ENCODE results near the gene TMEM130.

Gene TMEM130
- 0 to 0.09 reads per million in 2 experiments for total RNA-seq

DNA sequence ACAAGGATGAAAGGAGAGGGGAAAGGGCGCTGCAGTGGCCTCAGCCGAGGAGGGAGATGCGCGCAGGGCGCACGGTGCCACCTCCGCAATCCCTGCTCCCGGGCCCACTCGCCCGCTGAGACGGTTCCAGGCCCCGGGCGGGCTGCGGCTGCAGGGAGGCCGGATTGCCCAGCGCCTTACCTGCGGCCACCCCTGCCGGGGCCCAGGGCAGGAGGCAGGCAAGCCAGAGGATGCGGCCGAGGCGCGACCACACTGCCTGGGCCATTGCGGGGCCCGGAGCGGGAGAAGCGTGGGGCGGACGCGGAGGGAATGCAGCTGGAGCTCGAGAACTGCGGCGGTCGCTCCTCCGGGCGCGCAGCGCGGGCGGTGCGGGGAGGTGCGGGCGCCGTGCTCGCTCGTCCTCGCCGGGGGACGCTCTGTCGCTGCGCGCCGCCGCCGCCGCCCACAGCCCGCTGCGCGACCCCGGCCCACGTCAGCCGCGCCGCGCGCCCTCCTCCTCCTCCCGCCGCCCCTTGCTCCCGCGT is at the start of gene TMEM130:
Gene TMEM130, minus strand, starts transcription at position 418 of the 524 bp plus-strand sequence. Its CDS starts 153 bp downstream, at position 265.
- no peak for DNase-seq (ENCODE audit: low read depth)

DNA sequence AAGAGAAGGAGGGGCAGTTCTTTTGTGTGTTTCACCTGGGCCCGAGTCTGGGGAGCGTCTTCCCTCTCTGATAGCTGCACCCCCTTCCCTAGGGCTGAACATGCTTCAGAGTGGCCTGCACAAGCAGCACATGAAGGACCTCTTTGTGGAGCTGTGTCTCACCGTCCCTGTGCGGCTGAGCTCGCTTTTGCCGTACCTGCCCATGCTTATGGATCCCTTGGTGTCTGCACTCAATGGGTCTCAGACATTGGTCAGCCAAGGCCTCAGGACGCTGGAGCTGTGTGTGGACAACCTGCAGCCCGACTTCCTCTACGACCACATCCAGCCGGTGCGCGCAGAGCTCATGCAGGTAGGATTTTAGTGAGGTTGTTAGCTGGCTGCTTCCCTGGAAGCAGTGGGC is 47.5 kb upstream of the TMEM130 start:
- no peak for DNase-seq (ENCODE audit: low read depth)

GRCh38 chr7:98913612-98914011 is 43.8 kb upstream of the TMEM130 start:
- DNase-seq (ENCODE audit: low read depth) = no peak

DNA sequence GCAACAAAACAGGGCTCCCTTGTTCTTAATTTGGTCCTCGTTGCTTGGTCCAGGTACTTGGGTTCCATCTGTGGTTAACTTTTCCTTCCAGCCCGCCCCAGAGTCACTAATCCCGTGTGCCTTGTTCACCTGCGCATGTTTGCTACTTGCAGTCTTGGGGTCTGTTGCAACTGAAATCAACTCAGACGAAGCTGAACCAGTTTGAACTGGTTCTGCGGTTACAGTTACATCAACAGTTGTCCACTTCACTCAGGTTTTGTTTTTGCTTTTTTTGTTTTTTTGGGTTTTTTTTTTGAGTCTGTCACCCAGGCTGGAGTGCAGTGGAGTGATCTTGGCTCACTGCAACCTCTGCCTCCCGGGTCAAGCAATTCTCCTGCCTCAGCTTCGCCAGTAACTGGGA is 43.2 kb upstream of the TMEM130 start:
- DNase-seq (ENCODE audit: low read depth) = no peak

DNA sequence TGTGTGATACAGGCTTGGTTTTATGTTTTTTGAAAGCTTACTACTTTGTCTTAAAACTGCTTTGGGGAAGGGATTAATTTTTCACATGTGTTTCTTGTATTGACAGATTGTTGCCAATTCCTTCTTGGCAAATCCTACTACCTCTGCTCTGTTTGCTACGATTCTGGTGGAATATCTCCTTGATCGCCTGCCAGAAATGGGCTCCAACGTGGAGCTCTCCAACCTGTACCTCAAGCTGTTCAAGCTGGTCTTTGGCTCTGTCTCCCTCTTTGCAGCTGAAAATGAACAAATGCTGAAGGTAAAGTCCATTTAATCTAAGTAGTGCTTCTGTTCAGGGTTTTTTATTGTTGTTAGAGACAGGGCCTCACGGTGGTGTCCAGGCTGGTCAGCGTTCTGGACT is 42.1 kb upstream of the TMEM130 start:
- DNase-seq (ENCODE audit: low read depth) = no peak

DNA sequence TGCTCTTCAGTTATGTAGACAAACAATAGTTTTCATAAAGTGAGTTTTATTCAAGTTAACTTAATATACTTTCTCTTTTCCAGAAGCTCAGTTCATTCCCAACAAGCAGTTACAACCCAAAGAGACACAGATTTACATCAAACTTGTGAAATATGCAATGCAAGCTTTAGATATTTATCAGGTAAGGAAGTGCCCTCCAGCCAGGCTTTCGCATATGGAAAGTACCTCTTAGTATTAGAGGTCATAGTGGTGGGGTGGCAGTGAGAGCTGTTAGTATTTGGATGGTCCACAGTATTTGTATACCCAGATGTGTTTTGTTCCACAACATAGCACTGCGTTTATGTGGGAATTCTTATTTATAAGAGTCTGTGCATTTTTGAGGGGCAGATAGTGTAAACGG is 40.6 kb upstream of the TMEM130 start:
- no peak for DNase-seq (ENCODE audit: low read depth)

DNA sequence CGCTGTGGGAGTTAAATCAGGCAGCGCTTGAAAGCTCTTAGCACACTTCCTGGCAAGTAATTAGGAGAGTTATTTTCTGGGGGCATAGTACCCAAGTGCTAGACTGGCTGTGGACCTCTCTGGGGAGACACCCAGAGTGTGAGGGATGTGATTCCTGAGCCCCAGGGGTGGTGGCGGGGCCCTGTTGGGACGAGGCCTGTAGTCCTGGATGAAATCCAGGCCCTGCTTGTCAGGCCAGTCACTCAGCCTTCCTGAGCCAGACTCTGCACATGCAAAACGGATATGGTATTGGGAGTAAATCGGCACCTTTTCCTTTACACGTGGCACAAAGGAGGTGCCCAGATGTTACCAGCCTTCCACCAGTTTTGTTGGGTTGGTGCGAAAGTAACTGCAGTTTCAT is 39.7 kb upstream of the TMEM130 start:
- DNase-seq (ENCODE audit: low read depth) = no peak

GRCh38 chr7:98908585-98908984 is 38.8 kb upstream of the TMEM130 start:
- DNase-seq (ENCODE audit: low read depth) = no peak

DNA sequence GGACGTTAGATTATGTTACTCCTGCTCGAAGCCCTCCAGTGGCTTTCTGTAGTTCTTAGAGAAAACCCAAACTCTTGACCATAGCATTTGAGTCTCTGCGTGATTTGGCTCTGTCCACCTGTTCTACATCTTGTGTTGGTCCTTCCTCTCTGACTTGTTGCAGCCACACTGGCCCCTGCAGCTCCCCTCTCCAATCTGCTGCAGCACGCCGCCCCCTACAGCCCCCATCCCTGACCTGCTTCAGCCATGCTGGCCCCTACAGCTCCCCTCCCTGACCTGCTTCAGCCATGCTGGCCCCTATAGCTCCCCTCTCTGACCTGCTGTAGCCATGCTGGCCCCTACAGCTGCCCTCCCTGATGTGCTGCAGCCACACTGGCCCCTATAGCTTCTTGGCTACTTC is 37.8 kb upstream of the TMEM130 start:
- no peak for DNase-seq (ENCODE audit: low read depth)

DNA sequence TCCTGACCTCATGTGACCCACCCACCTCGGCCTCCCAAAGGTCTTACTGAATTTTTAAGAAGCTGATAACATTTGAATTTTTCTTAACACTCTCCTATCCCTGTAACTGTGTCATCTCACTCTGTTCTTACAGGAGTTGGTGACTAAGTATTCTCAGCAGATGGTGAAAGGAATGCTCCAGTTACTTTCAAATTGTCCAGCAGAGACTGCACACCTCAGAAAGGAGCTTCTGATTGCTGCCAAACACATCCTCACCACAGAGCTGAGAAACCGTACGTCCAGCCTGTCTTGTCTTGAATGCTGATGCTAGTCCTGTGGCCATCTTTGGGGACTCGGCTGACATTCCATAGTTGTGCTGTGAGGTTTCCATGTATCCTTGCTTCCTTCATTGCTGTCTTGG is 33.4 kb upstream of the TMEM130 start:
- no peak for DNase-seq (ENCODE audit: low read depth)

DNA sequence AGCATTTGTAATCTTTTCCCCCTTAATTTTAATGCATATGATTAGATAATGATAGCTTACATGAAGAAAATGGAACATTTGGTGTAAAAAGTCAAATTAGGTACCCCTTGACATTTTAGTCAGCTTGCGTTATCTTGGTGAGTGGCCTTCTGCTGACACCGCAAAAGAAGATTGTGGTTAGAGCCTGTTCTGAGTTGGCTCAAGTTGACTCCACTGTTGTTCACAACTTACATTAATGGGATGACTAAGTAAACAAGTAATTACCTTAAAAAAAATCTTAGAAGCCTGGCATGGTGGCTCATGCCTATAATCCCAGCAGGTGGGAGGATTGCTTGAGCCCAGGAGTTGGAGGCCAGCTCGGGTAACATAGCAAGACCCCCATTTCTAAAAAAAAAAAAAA is 32.7 kb upstream of the TMEM130 start:
- no peak for DNase-seq (ENCODE audit: low read depth)

DNA sequence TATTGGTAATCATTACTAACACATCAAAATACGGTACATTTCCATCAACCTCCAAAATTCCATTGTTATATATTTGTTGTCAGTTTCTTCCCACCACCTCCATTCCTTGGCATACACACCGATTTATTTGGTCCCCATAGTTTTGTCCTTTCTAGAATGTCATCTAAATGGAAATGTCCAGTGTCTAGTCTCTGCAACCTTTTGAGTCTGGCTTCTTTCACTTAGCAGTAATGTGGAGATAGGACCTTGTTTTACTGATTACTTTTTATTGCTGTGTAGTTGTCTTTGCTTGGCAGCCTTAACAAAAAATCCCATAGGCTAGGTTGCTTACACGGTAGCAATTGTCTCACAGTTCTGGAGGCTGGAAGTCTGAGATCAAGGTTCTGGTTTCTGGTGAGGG is 31.0 kb upstream of the TMEM130 start:
- DNase-seq (ENCODE audit: low read depth) = no peak

DNA sequence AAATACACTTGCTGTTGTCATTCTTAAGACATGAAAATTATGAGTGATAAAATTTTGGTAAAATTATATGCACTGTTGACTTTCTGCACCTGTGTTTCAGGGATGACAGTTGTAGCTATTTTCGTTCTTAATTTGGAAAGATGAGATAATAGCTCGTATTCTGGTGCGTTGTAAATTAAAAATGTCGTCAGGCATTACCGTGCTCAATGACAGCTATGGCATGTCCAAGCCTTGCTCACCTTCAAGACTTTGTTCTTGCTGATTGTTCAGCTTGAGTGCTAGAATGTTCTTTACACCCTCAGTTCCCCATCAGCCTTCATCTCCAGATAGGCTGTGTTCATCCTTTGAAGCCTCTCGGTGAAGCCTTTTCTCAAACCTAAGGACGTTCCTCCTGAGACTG is 30.0 kb upstream of the TMEM130 start:
- no peak for DNase-seq (ENCODE audit: low read depth)

- no peak for DNase-seq (ENCODE audit: low read depth)
These were observed 22.8 kb upstream of the TMEM130 start for GRCh38 chr7:98892609-98893008.

DNA sequence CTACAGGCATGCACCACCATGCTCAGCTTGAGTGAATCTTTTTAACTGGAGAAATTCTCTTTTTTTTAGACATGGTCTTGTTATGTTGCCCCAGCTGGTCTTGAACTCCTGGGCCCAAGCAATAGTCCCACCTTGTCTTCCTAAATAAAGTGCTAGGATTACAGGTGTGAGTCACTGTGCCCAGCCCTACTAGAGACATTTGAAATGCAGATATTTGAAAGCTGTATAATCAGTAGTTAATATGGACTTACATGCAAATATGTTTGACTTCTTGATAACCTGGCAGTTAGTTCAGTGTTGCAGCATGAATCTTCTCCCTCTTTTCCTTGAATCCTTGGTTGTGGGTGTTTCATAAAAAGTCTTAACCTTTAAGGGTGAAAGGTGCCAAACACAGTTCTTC is 17.2 kb upstream of the TMEM130 start:
- DNase-seq (ENCODE audit: low read depth) = no peak

DNA sequence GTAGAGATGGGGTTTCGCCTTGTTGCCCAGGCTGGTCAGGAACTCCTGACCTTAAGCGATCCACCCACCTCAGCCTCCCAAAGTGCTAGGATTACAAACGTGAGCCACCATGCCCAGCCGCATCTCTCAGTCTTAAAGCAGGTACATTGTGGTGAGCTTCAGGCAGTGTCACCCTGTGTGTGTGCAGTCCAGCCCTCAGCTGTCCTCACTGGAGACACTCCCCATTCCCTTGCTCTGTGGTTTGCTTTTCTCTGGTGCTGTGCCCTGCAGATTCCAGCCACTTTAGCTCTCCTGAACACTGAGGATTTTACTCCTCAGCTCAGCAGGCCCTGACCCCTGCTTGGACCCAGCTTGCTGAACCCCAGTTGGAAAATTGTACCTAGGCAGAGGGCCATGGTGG is 14.6 kb upstream of the TMEM130 start:
- DNase-seq (ENCODE audit: low read depth) = no peak

- no peak for DNase-seq (ENCODE audit: low read depth)
These were observed 11.9 kb upstream of the TMEM130 start for GRCh38 chr7:98881561-98882315.

DNA sequence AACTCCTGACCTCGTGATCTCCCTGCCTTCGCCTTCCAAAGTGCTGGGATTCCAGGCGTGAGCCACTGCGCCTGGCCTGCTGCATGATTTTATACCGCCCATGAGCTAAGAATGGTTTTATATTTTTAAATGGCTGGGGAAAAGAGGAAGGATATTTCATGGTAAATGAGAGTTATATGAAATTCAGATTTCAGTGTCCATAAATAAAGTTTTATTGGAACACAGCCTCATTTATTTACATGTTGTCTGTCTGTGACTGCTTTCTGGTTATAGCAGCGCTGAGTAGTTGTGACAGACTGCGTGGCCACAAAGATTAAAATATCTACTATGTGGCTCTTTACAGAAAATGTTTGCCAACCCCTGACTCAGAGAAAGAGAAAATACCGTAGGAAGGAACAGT is 10.7 kb upstream of the TMEM130 start:
- no peak for DNase-seq (ENCODE audit: low read depth)

GRCh38 chr7:98879979-98880315 is 10.1 kb upstream of the TMEM130 start:
- no peak for DNase-seq (ENCODE audit: low read depth)

DNA sequence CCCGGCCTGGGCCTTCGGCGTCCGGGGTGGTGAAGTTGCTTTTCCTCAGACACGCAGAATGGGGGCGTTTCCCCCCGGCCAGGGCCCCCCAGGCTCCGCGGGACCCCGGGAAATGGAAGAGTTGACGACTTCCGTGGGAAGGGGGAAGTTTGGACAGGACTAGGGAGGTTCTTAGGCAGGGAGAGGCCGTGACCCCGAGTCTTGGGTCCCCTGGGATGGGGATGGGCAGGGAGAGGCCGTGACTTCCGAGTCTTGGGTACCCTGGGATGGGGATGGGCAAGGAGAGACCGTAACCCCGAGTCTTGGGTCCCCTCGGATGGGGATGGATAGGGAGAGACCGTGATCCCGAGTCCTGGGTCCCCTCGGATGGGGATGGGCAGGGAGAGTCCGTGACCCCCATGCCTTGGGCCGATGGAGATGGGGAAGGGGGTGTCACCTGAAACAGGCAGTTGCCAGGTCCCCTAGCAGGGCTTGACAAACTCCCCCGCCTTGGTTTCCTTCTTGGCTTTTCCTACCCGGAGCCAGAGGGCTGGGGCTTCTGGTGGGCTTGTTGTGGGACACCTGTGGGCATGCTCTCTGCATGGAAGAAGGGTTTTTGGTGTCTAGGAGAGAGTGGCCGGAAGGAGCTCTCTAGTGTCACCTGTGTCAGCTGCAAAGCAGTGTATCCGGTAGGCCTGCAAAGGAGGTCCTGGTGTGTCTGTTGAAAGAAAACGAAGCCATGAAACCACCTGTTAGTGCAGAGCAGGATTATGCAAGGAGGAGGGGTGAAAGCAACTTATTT is 9.6 kb upstream of the TMEM130 start:
- peak; percentile 59 for DNase-seq (ENCODE audit: low read depth)

GRCh38 chr7:98878365-98879197 is 8.8 kb upstream of the TMEM130 start, which contains the start of gene TRRAP:
Gene TRRAP (plus strand): TSS chr7:98878532. CDS start chr7:98881151, 2,619 bp downstream.
- peak; percentile 62 for DNase-seq (ENCODE audit: low read depth)

GRCh38 chr7:98877692-98878364 is 8.0 kb upstream of the TMEM130 start:
- no peak for DNase-seq (ENCODE audit: low read depth)
